Measurements from ENCODE around the gene RAB15.

DNA sequence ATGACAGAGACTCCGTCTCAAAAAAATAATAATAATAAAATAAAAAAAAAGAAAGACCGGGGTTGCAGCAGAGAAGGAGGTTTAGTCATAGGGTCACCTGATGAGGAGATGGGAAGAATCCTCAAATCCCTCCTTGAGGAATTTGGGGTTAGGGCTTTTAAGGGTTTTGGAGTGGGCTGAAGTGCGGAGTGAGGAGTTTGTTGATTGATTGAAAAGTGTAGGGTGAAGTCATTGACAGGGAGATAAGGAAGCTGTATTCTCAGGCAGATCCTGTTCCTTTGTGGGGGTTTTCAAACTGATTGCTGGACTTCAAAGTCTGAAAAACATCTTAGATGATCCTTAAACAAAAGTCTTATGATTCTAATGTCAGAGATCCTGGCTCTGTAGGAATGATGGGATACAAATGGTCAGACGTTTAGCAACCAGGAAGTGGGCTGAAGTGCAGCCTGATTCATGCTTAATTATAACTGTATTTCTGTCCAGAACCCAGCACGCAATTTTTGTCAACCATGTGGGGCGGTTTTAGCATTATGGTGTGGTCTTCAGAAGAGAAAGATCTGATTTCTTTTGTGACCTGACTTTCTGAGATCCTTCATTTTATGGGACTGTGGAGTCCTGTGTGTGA, 30.6 kb upstream of the RAB15 start:
- no peak for TF ChIP-seq POLR2A (IDR thresholded peaks at IDR 0.05)
- no peak for TF ChIP-seq POLR2AphosphoS5 (IDR thresholded peaks at IDR 0.05)
- TF ChIP-seq, protein P1, sequence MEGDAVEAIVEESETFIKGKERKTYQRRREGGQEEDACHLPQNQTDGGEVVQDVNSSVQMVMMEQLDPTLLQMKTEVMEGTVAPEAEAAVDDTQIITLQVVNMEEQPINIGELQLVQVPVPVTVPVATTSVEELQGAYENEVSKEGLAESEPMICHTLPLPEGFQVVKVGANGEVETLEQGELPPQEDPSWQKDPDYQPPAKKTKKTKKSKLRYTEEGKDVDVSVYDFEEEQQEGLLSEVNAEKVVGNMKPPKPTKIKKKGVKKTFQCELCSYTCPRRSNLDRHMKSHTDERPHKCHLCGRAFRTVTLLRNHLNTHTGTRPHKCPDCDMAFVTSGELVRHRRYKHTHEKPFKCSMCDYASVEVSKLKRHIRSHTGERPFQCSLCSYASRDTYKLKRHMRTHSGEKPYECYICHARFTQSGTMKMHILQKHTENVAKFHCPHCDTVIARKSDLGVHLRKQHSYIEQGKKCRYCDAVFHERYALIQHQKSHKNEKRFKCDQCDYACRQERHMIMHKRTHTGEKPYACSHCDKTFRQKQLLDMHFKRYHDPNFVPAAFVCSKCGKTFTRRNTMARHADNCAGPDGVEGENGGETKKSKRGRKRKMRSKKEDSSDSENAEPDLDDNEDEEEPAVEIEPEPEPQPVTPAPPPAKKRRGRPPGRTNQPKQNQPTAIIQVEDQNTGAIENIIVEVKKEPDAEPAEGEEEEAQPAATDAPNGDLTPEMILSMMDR (IDR thresholded peaks at IDR 0.05), result no peak
- no peak for TF ChIP-seq EP300 (IDR thresholded peaks at IDR 0.05)

All from suprapubic skin (tissue), 4 donors.